ENCODE data around the gene PSMB10.
"Not testable (repeated sequence)": the region's sequence is repeated elsewhere in the genome, so short reads cannot be mapped to it uniquely, and the experiment has no call there.

Gene PSMB10
- long read RNA-seq, donor 1, transcript PSMB10-201 (8 exons, 1,218 nt): minor isoform, 11 of 27 reads
- long read RNA-seq, donor 1, transcript PSMB10-203 (4 exons, 591 nt): major isoform, 15 of 27 reads
- long read RNA-seq, donor 1, partial matches to known transcripts: 0 of 27 reads
- long read RNA-seq, donor 1, other reads (novel, unspliced or antisense): 0 of 27 reads
- long read RNA-seq, donor 2, transcript PSMB10-203 (4 exons, 591 nt): minor isoform, 6 of 17 reads
- long read RNA-seq, donor 2, transcript PSMB10-201 (8 exons, 1,218 nt): major isoform, 11 of 17 reads
- long read RNA-seq, donor 2, partial matches to known transcripts: 0 of 17 reads
- long read RNA-seq, donor 2, other reads (novel, unspliced or antisense): 0 of 17 reads
- long read RNA-seq, donor 3, partial matches to known transcripts: 0 of 5 reads
- long read RNA-seq, donor 3, other reads (novel, unspliced or antisense): 0 of 5 reads
- long read RNA-seq, donor 4, transcript PSMB10-201 (8 exons, 1,218 nt): major isoform, 10 of 14 reads
- long read RNA-seq, donor 4, partial matches to known transcripts: 0 of 14 reads
- long read RNA-seq, donor 4, other reads (novel, unspliced or antisense): 0 of 14 reads
- long read RNA-seq, donor 5, transcript PSMB10-201 (8 exons, 1,218 nt): minor isoform, 5 of 27 reads
- long read RNA-seq, donor 5, transcript PSMB10-203 (4 exons, 591 nt): major isoform, 16 of 27 reads
- long read RNA-seq, donor 5, partial matches to known transcripts: 5 of 27 reads
- long read RNA-seq, donor 5, other reads (novel, unspliced or antisense): 0 of 27 reads
- long read RNA-seq, donor 6, transcript PSMB10-201 (8 exons, 1,218 nt): major isoform, 14 of 24 reads
- long read RNA-seq, donor 6, transcript PSMB10-203 (4 exons, 591 nt): minor isoform, 10 of 24 reads
- long read RNA-seq, donor 6, partial matches to known transcripts: 0 of 24 reads
- long read RNA-seq, donor 6, other reads (novel, unspliced or antisense): 0 of 24 reads
- long read RNA-seq, donor 7: 0 reads
- long read RNA-seq, donor 8, transcript PSMB10-201 (8 exons, 1,218 nt): major isoform, 12 of 19 reads
- long read RNA-seq, donor 8, transcript PSMB10-203 (4 exons, 591 nt): minor isoform, 7 of 19 reads
- long read RNA-seq, donor 8, partial matches to known transcripts: 0 of 19 reads
- long read RNA-seq, donor 8, other reads (novel, unspliced or antisense): 0 of 19 reads

GRCh38 chr16:67936124-67936879 lies at the start of gene PSMB10:
Gene PSMB10 (minus strand): TSS chr16:67936850. CDS start chr16:67936749, 101 bp downstream.
- DNase-seq: peak; percentile 67

DNA sequence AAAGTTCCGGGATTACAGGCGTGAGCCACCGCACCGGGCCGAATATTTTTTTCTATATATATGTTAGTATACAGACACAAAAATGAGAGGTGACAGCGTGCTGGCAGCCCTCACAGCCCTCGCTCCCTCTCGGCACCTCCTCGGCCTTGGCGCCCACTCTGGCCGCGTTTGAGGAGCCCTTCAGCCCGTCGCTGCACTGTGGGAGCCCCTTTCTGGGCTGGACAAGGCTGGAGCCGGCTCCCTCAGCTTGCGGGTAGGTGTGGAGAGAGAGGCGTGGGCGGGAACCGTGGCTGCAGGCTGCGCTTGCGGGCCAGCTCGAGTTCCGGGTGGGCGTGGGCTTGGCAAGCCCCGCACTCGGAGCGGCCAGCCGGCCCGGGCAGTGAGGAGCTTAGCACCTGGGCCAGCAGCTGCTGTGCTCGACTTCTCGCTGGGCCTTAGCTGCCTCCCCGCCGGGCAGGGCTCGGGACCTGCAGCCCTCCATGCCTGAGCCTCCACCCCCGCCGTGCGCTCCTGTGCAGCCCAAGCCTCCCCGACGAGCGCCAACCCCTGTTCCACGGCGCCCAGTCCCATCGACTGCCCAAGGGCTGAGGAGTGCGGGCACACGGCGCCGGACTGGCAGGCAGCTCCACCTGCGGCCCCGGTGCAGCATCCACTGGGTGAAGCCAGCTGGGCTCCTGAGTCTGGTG lies 45.5 kb upstream of the PSMB10 start:
- no peak for DNase-seq

DNA sequence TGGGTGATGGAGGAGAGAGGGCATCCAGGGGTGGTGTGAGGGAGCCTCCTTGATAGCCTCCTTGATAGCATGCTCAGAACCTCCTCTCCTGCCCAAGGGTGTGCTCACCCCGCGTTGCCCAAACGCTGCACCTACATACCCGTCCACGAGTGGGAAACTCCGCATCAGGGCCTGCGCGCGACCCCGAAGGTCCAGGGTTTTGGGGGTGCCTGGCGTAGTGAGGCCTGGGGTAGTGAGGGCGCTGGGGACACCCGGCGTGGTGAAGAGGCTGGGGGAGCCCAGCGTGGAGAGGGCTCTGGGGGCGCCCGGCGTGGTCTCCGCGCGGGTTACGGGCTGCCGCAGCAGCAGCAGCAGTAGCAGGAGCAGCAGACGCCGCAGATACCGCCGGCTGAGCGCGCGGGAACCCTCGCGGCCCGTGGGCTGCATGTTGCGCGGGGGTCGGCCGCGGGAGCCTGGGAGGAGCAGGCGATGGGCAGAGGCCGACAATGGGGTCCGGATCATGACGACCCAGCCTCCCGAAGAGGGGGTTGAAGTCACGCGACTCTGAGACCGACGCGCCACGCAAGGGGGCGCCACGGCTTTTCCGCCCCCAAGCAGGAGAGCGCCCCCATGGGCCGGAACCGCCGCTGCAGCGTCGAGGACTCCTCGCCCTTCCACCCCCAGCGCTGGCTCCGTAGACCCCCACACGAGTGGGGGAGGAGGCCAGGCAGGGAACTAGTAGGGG lies 43.5 kb upstream of the PSMB10 start, which contains the start of gene DPEP3:
TSS of gene DPEP3 (minus strand) at position 545 of the 724 bp plus-strand sequence. CDS start at position 426, 119 bp downstream.
- DNase-seq: no peak

DNA sequence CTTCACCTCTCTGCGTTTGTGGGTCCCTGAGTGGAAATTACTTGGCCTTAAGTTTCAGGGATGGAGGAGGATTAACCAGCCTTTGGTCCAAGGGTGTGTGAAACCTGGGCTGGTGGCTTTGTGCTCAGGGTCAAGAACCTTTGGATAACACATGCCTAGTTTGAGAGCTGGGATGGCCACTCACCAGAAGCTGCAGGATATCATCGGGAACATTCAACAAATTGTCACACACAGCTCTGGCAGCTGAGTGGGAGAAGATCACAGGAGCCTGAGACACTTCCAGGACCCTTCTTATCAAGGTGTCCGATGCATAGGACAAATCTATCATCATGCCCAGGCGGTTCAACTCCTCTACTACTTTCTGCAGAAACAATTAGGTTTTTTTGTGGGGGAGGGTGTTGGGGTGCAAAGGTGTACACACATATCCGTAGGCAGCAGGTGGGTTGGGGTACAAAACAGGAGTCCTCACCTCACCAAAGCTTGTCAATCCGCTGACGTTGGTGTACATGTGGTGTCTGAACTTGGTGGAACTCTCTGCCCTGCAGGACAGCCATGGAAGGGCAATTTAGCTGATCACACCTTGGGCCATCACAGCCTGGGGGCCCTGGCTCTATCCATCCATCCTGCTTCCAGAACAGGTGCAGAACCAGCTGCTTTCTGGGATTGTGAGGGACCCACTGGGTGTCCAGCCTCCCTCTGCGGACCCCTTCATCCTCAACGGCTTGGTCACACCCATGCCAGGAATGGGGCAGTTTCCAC lies 41.0 kb upstream of the PSMB10 start:
- no peak for DNase-seq

- DNase-seq: no peak
These were observed 40.4 kb upstream of the PSMB10 start for GRCh38 chr16:67977005-67977404.

DNA sequence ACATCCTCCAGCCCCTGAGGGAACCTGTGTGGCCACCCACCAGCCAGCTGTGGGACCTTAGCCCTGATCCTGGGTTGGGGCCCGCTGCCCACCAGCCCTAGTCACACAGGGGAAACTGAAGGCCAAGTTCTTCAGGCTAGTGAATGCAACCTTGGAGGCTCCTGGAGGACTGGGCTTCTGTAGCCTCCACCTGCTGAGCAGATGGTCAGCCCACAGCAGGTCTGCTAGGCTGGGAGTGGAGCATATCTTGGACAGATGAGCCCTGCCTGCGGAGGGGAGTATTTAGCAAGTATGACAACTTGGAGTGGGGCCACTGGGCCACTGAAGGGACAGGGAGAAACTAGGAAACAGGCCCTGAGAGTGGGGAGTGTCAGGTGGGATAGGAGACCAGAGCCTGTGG lies 39.6 kb upstream of the PSMB10 start:
- no peak for DNase-seq

GRCh38 chr16:67975321-67976105 lies 38.9 kb upstream of the PSMB10 start:
- DNase-seq: no peak

- not testable (repeated sequence) for DNase-seq
These were observed 35.6 kb upstream of the PSMB10 start for GRCh38 chr16:67972285-67972684.

- DNase-seq: no peak
These were observed 34.5 kb upstream of the PSMB10 start for GRCh38 chr16:67971111-67971510.

GRCh38 chr16:67969254-67970039 lies 32.8 kb upstream of the PSMB10 start:
- peak; percentile 67 for DNase-seq

DNA sequence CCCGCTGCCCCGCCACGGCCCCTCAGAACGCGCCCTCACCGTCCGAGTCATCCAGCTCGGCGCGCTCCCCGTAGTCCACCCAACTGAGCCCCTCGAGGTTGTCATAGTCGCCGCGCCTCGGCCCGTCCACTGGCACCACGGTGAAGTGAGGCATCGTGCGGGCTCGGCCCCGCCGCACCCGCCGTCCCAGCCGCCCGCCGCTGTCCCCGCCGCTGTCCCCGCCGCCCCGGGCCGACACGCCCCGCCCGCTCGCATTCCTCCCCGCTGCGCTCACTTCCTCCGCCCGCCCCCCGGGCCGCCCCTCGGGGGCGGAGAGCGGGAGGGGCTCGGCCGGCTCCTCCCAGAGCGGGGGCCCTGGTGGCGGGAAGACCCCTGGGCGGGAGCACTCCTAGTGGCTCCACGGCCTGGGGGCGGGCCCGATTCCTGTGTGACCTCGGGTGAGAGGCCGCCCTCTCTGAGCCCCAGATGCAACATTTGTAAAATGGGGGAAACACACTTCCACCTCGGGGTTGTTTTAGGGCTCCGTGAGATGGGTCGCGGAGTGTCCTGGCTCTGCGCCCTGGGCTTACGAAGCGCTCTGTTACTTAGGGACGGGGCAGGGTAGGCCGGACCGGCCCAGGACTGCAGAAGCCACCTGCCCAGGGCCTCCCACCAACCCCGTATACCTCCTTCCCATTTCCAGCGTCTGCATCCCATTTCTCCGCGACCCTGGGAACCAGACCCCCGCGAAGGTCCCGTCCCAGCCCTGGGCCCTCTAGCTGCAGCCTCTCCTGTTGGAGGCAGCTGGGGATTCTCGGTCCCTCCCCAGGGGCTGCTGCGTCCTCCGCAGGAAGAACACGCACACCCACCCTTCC lies 32.0 kb upstream of the PSMB10 start, which contains the start of gene SLC12A4:
TSS of gene SLC12A4 (minus strand) at position 238 of the 854 bp plus-strand sequence. CDS start at position 154, 84 bp downstream.
- DNase-seq: peak; percentile 86

GRCh38 chr16:67967958-67968399 lies 31.3 kb upstream of the PSMB10 start:
- no peak for DNase-seq

- DNase-seq: no peak
These were observed 30.7 kb upstream of the PSMB10 start for GRCh38 chr16:67967183-67967957.

DNA sequence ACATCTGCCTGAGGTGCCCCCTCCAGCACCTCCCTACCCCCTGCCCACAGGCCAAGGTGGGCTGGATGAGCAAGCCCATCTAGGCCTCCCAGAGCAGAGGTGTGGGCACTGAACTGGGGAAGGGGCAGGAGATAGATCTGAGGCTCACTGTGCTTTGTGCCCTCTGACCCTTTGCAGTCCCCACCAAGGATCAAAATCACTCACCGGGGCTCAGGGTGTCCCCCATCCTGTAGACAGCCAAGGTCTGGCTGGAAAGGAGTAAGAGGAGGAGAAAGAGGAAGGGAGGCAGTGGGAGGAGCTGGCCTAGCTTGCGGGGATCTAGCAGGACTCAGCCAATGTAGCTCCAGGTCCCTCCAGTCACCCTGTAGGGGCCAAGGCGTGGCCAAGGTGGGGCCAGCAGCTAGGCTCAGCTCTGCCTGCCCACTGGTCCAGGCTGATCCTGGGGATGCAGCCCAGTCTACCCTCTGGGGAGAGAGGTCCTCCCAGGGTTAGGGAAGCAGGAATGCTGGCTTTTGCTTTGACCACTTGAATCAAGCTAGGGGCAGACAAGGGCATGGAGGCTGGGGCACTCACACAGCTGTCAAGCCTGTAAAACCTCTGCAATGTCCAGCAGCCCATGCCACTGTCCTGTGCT lies 30.0 kb upstream of the PSMB10 start:
- DNase-seq: no peak

Data from right kidney (tissue), 9 donors.